Measurements from ENCODE around the gene MAP4K5. TPM values are rescaled to one million over a fixed set of nuclear protein-coding genes. Genes with fewer than 3 reads are reported as not detected.
"Not testable (repeated sequence)": the region's sequence is repeated elsewhere in the genome, so short reads cannot be mapped to it uniquely, and the experiment has no call there.

MAP4K5 gene
- total RNA-seq, 1 donor: 134 TPM

DNA sequence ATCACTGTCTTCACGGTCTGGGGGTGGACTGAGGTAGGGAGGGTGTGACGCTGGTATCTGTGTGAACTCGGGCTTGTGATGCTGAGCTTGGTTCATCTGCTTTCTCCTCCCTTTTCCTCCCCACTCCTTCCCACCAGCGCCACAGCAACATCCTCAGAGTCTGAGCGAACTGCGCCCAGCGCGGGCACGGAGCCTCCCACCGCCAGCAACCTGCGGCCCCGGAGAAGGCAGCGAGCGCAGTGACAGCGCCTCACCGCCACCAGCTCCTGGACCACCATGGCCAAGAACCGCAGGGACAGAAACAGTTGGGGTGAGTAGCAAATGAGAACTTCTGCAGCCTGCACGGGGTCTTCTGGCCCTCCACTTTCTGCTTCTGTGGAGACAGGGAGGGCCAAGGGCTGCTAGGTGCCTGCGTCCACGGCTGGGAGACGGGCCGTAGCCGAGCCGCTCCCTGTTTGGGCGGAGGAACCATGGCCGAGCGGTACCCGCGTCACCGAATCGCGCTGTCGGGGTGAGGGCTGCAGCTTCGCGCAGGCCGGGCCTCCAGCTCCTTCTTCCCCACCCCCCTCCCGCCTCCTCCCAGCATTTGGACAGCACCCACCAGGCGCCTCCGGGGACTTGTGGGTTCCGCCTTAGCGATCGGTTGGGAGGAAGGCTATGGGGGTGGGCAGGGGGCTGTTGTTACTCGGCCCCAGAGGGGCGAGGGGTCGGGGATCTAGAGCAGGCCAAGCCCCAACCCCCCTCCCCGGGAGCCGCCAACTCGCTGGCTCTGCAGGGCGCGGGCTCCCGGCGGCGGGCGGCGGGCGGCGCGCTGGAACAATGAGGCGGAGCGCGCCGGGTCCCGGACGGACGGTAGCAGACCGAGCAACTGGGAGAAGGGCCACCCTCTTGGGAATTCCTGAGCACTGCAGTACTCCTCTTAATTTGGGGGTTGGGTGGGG, 27.9 kb upstream of the MAP4K5 start, which contains the start of gene ATL1:
Gene ATL1, plus strand, starts transcription at position 156 of the 941 bp plus-strand sequence. Its CDS starts 121 bp downstream, at position 277.
- Histone ChIP-seq H3K9me3 (ENCODE audit: low read depth, low read length) (no peaks in the 10 kb centered on the region), H3K4me2 (ENCODE audit: insufficient read depth, low read length) (peak within 1 kb of the TSS; percentile 96), H3K27ac (ENCODE audit: low read depth, low read length) (no peak within 1 kb of the TSS), H2AFZ (ENCODE audit: low read length) (peak within 1 kb of the TSS; percentile 96), H3K4me3 (ENCODE audit: insufficient read depth, low read length) (peak within 1 kb of the TSS; percentile 82), H3K27me3 (ENCODE audit: insufficient read depth, low read length) (peaks cover 43% of the 10 kb centered on the region), H3K4me1 (ENCODE audit: insufficient read depth, low read length) (peaks cover 12% of the 10 kb centered on the region), H3K79me2 (ENCODE audit: insufficient read depth, low read length) (no peaks in the 10 kb centered on the region), H4K20me1 (ENCODE audit: insufficient read depth, low read length) (no peaks in the 10 kb centered on the region), H3K36me3 (ENCODE audit: insufficient read depth, low read length) (no peaks in the 10 kb centered on the region)
- DNase-seq (ENCODE audit: insufficient read length, low spot score, missing footprints): peak; percentile 94
- TF ChIP-seq, protein P1, sequence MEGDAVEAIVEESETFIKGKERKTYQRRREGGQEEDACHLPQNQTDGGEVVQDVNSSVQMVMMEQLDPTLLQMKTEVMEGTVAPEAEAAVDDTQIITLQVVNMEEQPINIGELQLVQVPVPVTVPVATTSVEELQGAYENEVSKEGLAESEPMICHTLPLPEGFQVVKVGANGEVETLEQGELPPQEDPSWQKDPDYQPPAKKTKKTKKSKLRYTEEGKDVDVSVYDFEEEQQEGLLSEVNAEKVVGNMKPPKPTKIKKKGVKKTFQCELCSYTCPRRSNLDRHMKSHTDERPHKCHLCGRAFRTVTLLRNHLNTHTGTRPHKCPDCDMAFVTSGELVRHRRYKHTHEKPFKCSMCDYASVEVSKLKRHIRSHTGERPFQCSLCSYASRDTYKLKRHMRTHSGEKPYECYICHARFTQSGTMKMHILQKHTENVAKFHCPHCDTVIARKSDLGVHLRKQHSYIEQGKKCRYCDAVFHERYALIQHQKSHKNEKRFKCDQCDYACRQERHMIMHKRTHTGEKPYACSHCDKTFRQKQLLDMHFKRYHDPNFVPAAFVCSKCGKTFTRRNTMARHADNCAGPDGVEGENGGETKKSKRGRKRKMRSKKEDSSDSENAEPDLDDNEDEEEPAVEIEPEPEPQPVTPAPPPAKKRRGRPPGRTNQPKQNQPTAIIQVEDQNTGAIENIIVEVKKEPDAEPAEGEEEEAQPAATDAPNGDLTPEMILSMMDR (IDR thresholded peaks at IDR 0.05; ENCODE audit: extremely low read depth, low read depth, low read length): no peak

DNA sequence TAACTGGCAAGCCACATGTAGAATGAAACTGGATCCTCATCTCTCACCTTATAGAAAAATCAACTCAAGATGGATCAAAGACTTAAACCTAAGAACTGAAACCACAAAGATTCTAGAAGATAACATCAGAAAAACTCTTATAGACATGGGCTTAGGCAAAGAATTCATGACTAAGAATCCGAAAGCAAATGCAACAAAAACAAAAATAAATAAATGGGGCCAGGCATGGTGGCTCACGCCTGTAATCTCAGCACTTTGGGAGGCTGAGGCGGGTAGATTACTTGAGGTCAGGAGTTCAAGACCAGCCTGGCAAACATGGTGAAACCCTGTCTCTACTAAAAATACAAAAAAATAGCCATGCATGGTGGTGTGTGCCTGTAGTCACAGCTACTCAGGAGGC, 20.4 kb upstream of the MAP4K5 start:
- not testable (repeated sequence) for H3K27me3 ChIP-seq (ENCODE audit: insufficient read depth, low read length); H3K36me3 ChIP-seq (ENCODE audit: insufficient read depth, low read length); H3K79me2 ChIP-seq (ENCODE audit: insufficient read depth, low read length); H3K4me1 ChIP-seq (ENCODE audit: insufficient read depth, low read length); H3K9me3 ChIP-seq (ENCODE audit: low read depth, low read length); H2AFZ ChIP-seq (ENCODE audit: low read length); H3K4me2 ChIP-seq (ENCODE audit: insufficient read depth, low read length); H4K20me1 ChIP-seq (ENCODE audit: insufficient read depth, low read length); H3K4me3 ChIP-seq (ENCODE audit: insufficient read depth, low read length); H3K27ac ChIP-seq (ENCODE audit: low read depth, low read length); DNase-seq (ENCODE audit: insufficient read length, low spot score, missing footprints)

DNA sequence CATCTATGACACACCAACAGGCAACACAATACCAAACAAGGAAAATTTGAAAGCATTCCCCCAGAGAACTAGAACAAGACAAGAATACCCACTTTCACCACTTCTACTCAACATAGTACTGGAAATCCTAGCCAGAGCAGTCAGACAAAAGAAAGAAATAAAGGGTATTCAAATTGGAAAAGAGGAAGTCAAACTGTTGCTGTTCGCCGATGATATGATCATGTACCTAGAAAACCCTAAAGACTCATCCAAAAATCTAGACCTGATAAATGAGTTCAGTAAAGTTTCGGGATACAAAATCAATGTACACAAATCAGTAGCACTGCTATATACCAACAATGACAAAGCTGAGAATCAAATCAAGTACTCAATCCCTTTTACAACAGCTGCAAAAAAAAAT, 19.5 kb upstream of the MAP4K5 start:
- Histone ChIP-seq H3K27me3 (ENCODE audit: insufficient read depth, low read length) (peaks cover 3% of the 10 kb centered on the region), H2AFZ (ENCODE audit: low read length) (no peak overlapping the region), H3K4me3 (ENCODE audit: insufficient read depth, low read length) (no peak overlapping the region), H3K9me3 (ENCODE audit: low read depth, low read length) (no peaks in the 10 kb centered on the region), H3K4me2 (ENCODE audit: insufficient read depth, low read length) (no peak overlapping the region), H3K79me2 (ENCODE audit: insufficient read depth, low read length) (no peaks in the 10 kb centered on the region), H4K20me1 (ENCODE audit: insufficient read depth, low read length) (no peaks in the 10 kb centered on the region), H3K4me1 (ENCODE audit: insufficient read depth, low read length) (no peaks in the 10 kb centered on the region), H3K27ac (ENCODE audit: low read depth, low read length) (no peak overlapping the region), H3K36me3 (ENCODE audit: insufficient read depth, low read length) (no peaks in the 10 kb centered on the region)
- TF ChIP-seq, protein P1 (IDR thresholded peaks at IDR 0.05; ENCODE audit: extremely low read depth, low read depth, low read length): no peak
- no peak for DNase-seq (ENCODE audit: insufficient read length, low spot score, missing footprints)

DNA sequence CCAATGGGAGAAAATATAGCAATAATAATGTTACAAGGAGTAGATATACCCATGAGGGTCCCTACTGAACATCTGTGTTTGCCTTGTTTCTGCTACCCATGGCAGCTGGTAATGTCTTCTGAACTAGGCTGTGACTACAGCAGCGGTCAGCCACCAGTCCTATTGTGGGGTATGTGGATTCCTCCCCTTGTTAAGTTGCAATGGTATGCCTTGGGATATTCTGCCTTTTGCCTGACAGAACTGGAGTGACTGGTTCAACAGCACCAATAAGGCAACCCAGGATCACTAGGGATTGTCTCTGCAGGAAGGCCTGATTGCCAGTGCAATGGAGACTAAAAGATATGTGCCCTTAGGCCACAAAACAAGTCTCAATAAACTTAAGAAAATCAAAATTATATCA, 17.9 kb upstream of the MAP4K5 start:
- no peaks in the 10 kb centered on the region for H4K20me1 ChIP-seq (ENCODE audit: insufficient read depth, low read length)
- TF ChIP-seq, protein P1 (IDR thresholded peaks at IDR 0.05; ENCODE audit: extremely low read depth, low read depth, low read length): no peak
- no peak for DNase-seq (ENCODE audit: insufficient read length, low spot score, missing footprints)
- H3K27ac ChIP-seq (ENCODE audit: low read depth, low read length): no peak overlapping the region
- no peak overlapping the region for H2AFZ ChIP-seq (ENCODE audit: low read length)
- H3K79me2 ChIP-seq (ENCODE audit: insufficient read depth, low read length): no peaks in the 10 kb centered on the region
- no peaks in the 10 kb centered on the region for H3K36me3 ChIP-seq (ENCODE audit: insufficient read depth, low read length)
- H3K9me3 ChIP-seq (ENCODE audit: low read depth, low read length): no peaks in the 10 kb centered on the region
- no peaks in the 10 kb centered on the region for H3K4me1 ChIP-seq (ENCODE audit: insufficient read depth, low read length)
- no peak overlapping the region for H3K4me3 ChIP-seq (ENCODE audit: insufficient read depth, low read length)
- H3K4me2 ChIP-seq (ENCODE audit: insufficient read depth, low read length): no peak overlapping the region
- peaks cover 8% of the 10 kb centered on the region for H3K27me3 ChIP-seq (ENCODE audit: insufficient read depth, low read length)

Measured in osteoblast (primary cell).